PC-3 (cell line): ENCODE results near the gene DENND1B.

Experiments used
- CTCF ChIP-seq: fragments of 300-600 bp; sonication (generic); conservative IDR thresholded peaks from 2 replicates; pipeline ENCODE4 v1.5.1; 2017; ENCODE audit warnings: antibody characterized with exemption, low read depth, mild to moderate bottlenecking, low read length
- EZH2 ChIP-seq: fragments of 300-600 bp; sonication (generic); IDR thresholded peaks from one replicate; pipeline ENCODE4 v1.6.1; 2017; ENCODE audit warnings: antibody characterized with exemption, mild to moderate bottlenecking, low read length; ENCODE audit not compliant: unreplicated experiment
- EZH2phosphoT487 ChIP-seq: fragments of 300-600 bp; sonication (generic); IDR thresholded peaks from 2 replicates; pipeline ENCODE4 v1.6.1; 2018; ENCODE audit warnings: mild to moderate bottlenecking, antibody characterized with exemption, low read length, borderline replicate concordance

GRCh38 chr1:197622371-197622770, 152.9 kb downstream of the DENND1B start:
- TF ChIP-seq CTCF: no peak
- TF ChIP-seq EZH2: no peak
- TF ChIP-seq EZH2phosphoT487: no peak
